Keratinocyte (primary cell): ENCODE measurements around the gene HOXD10. TPM values are rescaled to one million over a fixed set of nuclear protein-coding genes. Genes with fewer than 3 reads are reported as not detected.
A peak's percentile ranks its signal among the peaks of the same experiment; 100 is the strongest.

Source experiments
- DNase-seq: peaks from one replicate; pipeline ENCODE4 v3.0.0-alpha.2; 2011; ENCODE audit warnings: low read depth, missing footprints, low spot score
- FAIRE-seq: peaks from 2 replicates; lab custom pipeline; 2011; peaks lifted over from hg19 to GRCh38; lab: Jason Lieb, UNC
- H2AFZ ChIP-seq: 2 replicates; pipeline ENCODE4 v1.6.0; 2012; ENCODE audit warnings: low read length, control low read depth, inconsistent platforms; ENCODE audit not compliant: control insufficient read depth
- H3K27ac ChIP-seq: 2 replicates; pipeline ENCODE4 v1.5.1; 2011; ENCODE audit warnings: low read length; ENCODE audit not compliant: control insufficient read depth, insufficient read depth
- H3K27me3 ChIP-seq: 3 replicates; pipeline ENCODE4 v1.6.0; 2011; ENCODE audit warnings: low read length; ENCODE audit not compliant: control insufficient read depth, insufficient read depth; ENCODE audit errors: extremely low read depth
- H3K36me3 ChIP-seq, 2 experiments: 2 replicates in 1 of 2; 3 replicates in 1 of 2; pipeline ENCODE4 v1.5.1; 2011; ENCODE audit warnings: low read length in 2 of 2, mild to moderate bottlenecking in 1 of 2; ENCODE audit not compliant: control insufficient read depth in 2 of 2, insufficient read depth in 2 of 2; ENCODE audit errors: extremely low read depth in 1 of 2
- H3K4me1 ChIP-seq: 3 replicates; pipeline ENCODE4 v1.5.1; 2011; ENCODE audit warnings: low read length; ENCODE audit not compliant: control insufficient read depth, insufficient read depth; ENCODE audit errors: extremely low read depth
- H3K4me2 ChIP-seq: 3 replicates; pipeline ENCODE4 v1.6.0; 2011; ENCODE audit warnings: low read depth, low read length; ENCODE audit not compliant: control insufficient read depth, insufficient read depth; ENCODE audit errors: extremely low read depth
- H3K4me3 ChIP-seq, 3 experiments: fragments of 200-600 bp in 1 of 3; sonication (generic) in 1 of 3; 2 replicates in 2 of 3; 3 replicates in 1 of 3; pipeline ENCODE4 v1.5.1; 2011 to 2016; ENCODE audit warnings: low read length in 3 of 3, mild to moderate bottlenecking in 3 of 3, control low read depth in 2 of 3, inconsistent platforms in 1 of 3, low read depth in 1 of 3, mixed read lengths in 1 of 3, mixed run types in 1 of 3, moderate library complexity in 1 of 3; ENCODE audit not compliant: control insufficient read depth in 2 of 3, insufficient read depth in 2 of 3; ENCODE audit errors: extremely low read depth in 1 of 3
- H3K79me2 ChIP-seq: 2 replicates; pipeline ENCODE4 v1.6.0; 2012; ENCODE audit warnings: low read length; ENCODE audit not compliant: control insufficient read depth, insufficient read depth
- H3K9ac ChIP-seq: 3 replicates; pipeline ENCODE4 v1.6.0; 2011; ENCODE audit warnings: low read length; ENCODE audit not compliant: control insufficient read depth, insufficient read depth; ENCODE audit errors: extremely low read depth
- H3K9me1 ChIP-seq: 3 replicates; pipeline ENCODE4 v1.6.0; 2011; ENCODE audit warnings: low read length; ENCODE audit not compliant: control insufficient read depth, insufficient read depth; ENCODE audit errors: extremely low read depth
- H3K9me3 ChIP-seq: 2 replicates; pipeline ENCODE4 v1.5.1; 2012; ENCODE audit warnings: low read depth, low read length; ENCODE audit not compliant: control insufficient read depth
- H4K20me1 ChIP-seq: 3 replicates; pipeline ENCODE4 v1.6.0; 2011; ENCODE audit warnings: low read length; ENCODE audit not compliant: control insufficient read depth, insufficient read depth; ENCODE audit errors: extremely low read depth
- EZH2 ChIP-seq: IDR thresholded peaks from one replicate; pipeline ENCODE4 v1.6.1; 2012; ENCODE audit warnings: inconsistent platforms, mild to moderate bottlenecking, low read length, moderate library complexity
- dilution Hi-C: fragments of 300-500 bp; cut with MboI; formaldehyde crosslinking; loops from one replicate; pipeline ENCODE4 v1.7.0; 2020; ENCODE audit warnings: low sequenced_read_pairs; ENCODE audit not compliant: extremely low pct_ligation_motif_present
- polyA plus RNA-seq, 5 experiments: library from polyadenylated mRNA; depleted of rRNA in 3 of 5; stranded (reverse) in 3 of 5; stranded (forward) in 1 of 5; unstranded in 1 of 5; fragments of >200 nt; gene quantifications; 1 replicate in 1 of 5; 2 replicates in 3 of 5; 3 replicates in 1 of 5; pipeline versions ENCODE4 v1.2.1 to v1.2.3, GENCODE V29; 2011 to 2012; ENCODE audit warnings: missing spikeins in 2 of 5, low read depth in 1 of 5, low replicate concordance in 1 of 5
- TF ChIP-seq, protein P1 (sequence below), 3 experiments: IDR thresholded peaks in 1 of 3; conservative IDR thresholded peaks in 1 of 3; optimal IDR thresholded peaks in 1 of 3; 2 replicates in 2 of 3; 3 replicates in 1 of 3; pipeline versions ENCODE3 to v1.5.1; 2011; ENCODE audit warnings: low read length in 3 of 3, mild to moderate bottlenecking in 3 of 3, moderate library complexity in 2 of 3, control low read depth in 1 of 3, inconsistent platforms in 1 of 3; ENCODE audit not compliant: insufficient read depth in 2 of 3; ENCODE audit errors: extremely low read depth in 1 of 3

Gene HOXD10
- polyA plus RNA-seq, 1 donor (not counting 4 experiments of a cell fraction or from before 2014, with no cell fraction given): not detected

DNA sequence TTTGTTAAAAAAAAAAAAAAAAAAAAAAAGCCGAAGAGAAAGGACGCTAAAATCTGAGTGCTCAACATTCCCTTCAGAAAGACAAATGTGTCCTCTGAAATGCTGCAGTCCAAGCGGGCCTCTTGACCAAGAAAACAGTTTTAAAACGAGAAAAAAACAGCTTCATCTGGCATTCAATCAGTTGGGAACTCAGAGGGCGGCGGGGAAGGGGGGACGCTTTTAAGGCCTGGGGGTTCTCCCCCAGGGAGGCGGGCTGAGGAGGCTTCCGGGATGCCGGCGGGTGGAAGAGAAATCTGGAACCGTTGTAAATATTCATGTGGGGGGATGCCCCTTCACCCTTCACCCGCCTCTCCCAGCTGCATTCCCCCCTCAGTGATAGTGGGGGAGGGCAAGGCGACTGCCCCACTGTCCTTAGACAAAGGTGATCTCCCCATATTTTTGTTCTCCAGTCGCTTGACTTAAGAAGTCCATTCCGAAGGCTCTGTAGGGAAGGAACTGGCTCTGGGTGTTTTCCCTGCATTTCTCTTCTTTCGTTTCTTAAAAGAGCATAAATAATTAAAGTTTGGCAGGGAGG is 12.7 kb upstream of the HOXD10 start:
- no peaks in the 10 kb centered on the region for H3K36me3 ChIP-seq
- no peaks in the 10 kb centered on the region for H3K79me2 ChIP-seq
- H3K4me3 ChIP-seq: no peak overlapping the region
- dilution Hi-C loops: no loop called here
- no peaks in the 10 kb centered on the region for H3K9me3 ChIP-seq
- DNase-seq (no peak), FAIRE-seq (no peak)
- no peak overlapping the region for H3K27ac ChIP-seq
- no peaks in the 10 kb centered on the region for H3K9me1 ChIP-seq
- H3K4me2 ChIP-seq: peak overlapping the region; percentile 22
- H3K27me3 ChIP-seq: peaks cover 95% of the 10 kb centered on the region
- H3K9ac ChIP-seq: no peak overlapping the region
- peaks cover 3% of the 10 kb centered on the region for H4K20me1 ChIP-seq
- no peak overlapping the region for H2AFZ ChIP-seq
- TF ChIP-seq, protein P1, sequence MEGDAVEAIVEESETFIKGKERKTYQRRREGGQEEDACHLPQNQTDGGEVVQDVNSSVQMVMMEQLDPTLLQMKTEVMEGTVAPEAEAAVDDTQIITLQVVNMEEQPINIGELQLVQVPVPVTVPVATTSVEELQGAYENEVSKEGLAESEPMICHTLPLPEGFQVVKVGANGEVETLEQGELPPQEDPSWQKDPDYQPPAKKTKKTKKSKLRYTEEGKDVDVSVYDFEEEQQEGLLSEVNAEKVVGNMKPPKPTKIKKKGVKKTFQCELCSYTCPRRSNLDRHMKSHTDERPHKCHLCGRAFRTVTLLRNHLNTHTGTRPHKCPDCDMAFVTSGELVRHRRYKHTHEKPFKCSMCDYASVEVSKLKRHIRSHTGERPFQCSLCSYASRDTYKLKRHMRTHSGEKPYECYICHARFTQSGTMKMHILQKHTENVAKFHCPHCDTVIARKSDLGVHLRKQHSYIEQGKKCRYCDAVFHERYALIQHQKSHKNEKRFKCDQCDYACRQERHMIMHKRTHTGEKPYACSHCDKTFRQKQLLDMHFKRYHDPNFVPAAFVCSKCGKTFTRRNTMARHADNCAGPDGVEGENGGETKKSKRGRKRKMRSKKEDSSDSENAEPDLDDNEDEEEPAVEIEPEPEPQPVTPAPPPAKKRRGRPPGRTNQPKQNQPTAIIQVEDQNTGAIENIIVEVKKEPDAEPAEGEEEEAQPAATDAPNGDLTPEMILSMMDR (optimal IDR thresholded peaks at IDR 0.05 in 1 of 3, IDR thresholded peaks at IDR 0.05 in 1 of 3, conservative IDR thresholded peaks at IDR 0.05 in 1 of 3; ENCODE audit: extremely low read depth in 1 of 3, insufficient read depth in 2 of 3, low read length in 3 of 3): no peak
- peak; percentile 48 for TF ChIP-seq EZH2
- H3K4me1 ChIP-seq: peaks cover 5% of the 10 kb centered on the region

GRCh38 chr2:176104316-176105077 is 12.1 kb upstream of the HOXD10 start:
- no peak overlapping the region for H3K27ac ChIP-seq
- no peaks in the 10 kb centered on the region for H3K9me3 ChIP-seq
- dilution Hi-C loops: no loop called here
- H2AFZ ChIP-seq: no peak overlapping the region
- FAIRE-seq (no peak), DNase-seq (no peak)
- H4K20me1 ChIP-seq: no peaks in the 10 kb centered on the region
- peak overlapping the region; percentile 22 for H3K4me2 ChIP-seq
- no peak overlapping the region for H3K9ac ChIP-seq
- TF ChIP-seq, protein P1 (optimal IDR thresholded peaks at IDR 0.05 in 1 of 3, IDR thresholded peaks at IDR 0.05 in 1 of 3, conservative IDR thresholded peaks at IDR 0.05 in 1 of 3; ENCODE audit: extremely low read depth in 1 of 3, insufficient read depth in 2 of 3, low read length in 3 of 3): no peak
- TF ChIP-seq EZH2: peak; percentile 38
- H3K27me3 ChIP-seq: peaks cover 95% of the 10 kb centered on the region
- no peaks in the 10 kb centered on the region for H3K36me3 ChIP-seq
- no peaks in the 10 kb centered on the region for H3K79me2 ChIP-seq
- peaks cover 5% of the 10 kb centered on the region for H3K4me1 ChIP-seq
- no peak overlapping the region for H3K4me3 ChIP-seq
- H3K9me1 ChIP-seq: no peaks in the 10 kb centered on the region
